Adrenal gland (tissue), 12 donors: ENCODE measurements around the gene MOV10. TPM values are rescaled to one million over a fixed set of nuclear protein-coding genes. Genes with fewer than 3 reads are reported as not detected.

ENCODE experiments used
- DNase-seq, 7 donors: peaks; one replicate each; pipeline ENCODE4 v3.0.0-alpha.2; 2019 to 2020
- H3K27ac ChIP-seq, 5 donors: fragments of 200-600 bp; sonication (generic) in 4 of 5; 1 replicate in 3 of 5; 2 replicates in 2 of 5; pipeline versions ENCODE4 v1.5.1 to v1.8.0; 2016 to 2020; ENCODE audit warnings: mild to moderate bottlenecking in 1 of 5
- H3K27me3 ChIP-seq: fragments of 200-600 bp; 2 replicates; pipeline ENCODE4 v1.8.0; 2021
- H3K36me3 ChIP-seq, 2 donors: fragments of 200-600 bp; replicated peaks in 1 of 2; 1 replicate in 1 of 2; 2 replicates in 1 of 2; pipeline versions ENCODE4 v1.5.1 to v1.8.0; 2018 to 2022
- H3K4me1 ChIP-seq, 2 donors: fragments of 200-600 bp; replicated peaks in 1 of 2; 1 replicate in 1 of 2; 2 replicates in 1 of 2; pipeline versions ENCODE4 v1.5.1 to v1.8.0; 2018 to 2021
- H3K4me3 ChIP-seq, 4 donors: fragments of 200-600 bp; sonication (generic) in 3 of 4; one replicate each; pipeline ENCODE4 v1.5.1; 2016 to 2018
- H3K9me3 ChIP-seq, 3 donors: fragments of 200-600 bp; sonication (generic) in 1 of 3; replicated peaks in 1 of 3; 1 replicate in 2 of 3; 2 replicates in 1 of 3; pipeline versions ENCODE4 v1.5.1 to v1.8.0; 2016 to 2021
- CTCF ChIP-seq, 6 experiments: fragments of 450-650 bp in 4 of 6; fragments of 200-600 bp in 2 of 6; sonication (generic) in 1 of 6; IDR thresholded peaks; 1 replicate in 5 of 6; 2 replicates in 1 of 6; pipeline versions ENCODE4 v1.5.1 to v1.8.0; 2016 to 2021; ENCODE audit warnings: antibody characterized with exemption in 6 of 6, mild to moderate bottlenecking in 2 of 6, moderate library complexity in 1 of 6
- POLR2A ChIP-seq, 2 donors: fragments of 450-650 bp; IDR thresholded peaks; one replicate each; pipeline ENCODE4 v1.6.1; 2017; ENCODE audit warnings: antibody characterized with exemption in 2 of 2, mild to moderate bottlenecking in 2 of 2, moderate library complexity in 1 of 2
- WGBS, 4 donors: extraction: QIAGEN DNeasy Blood & Tissue Kit in 2 of 4; methylation state at CpG; one replicate each; pipeline versions ENCODE4 v1.1.5 to v1.1.7; 2013 to 2017; 5-methylcytosine and 5-hydroxymethylcytosine counted together
- intact Hi-C, 2 donors: fragments of 100-400 bp; cut with DNase I; formaldehyde crosslinking; loops; one replicate each; pipeline versions ENCODE4 v1.14.1 to v1.15.0; 2022 to 2023
- polyA plus RNA-seq, 3 donors: library from polyadenylated mRNA; stranded (reverse); fragments of 200-250 nt in 2 of 3; fragments of 350-450 nt in 1 of 3; fragmentation: Illumina TruSeq in 1 of 3; extraction: RNeasy Lipid Tissue Mini Kit (QIAGEN cat#74804) in 1 of 3; gene quantifications; one replicate each; pipeline ENCODE4 v1.2.3, GENCODE V29; 2013 to 2014
- total RNA-seq, 9 donors: library from RNA; depleted of rRNA in 4 of 9; stranded (reverse); fragments of >200 nt in 4 of 9; fragments of 120-200 nt in 1 of 9; fragmentation: NEBNext Ultra II Directional in 1 of 9; extraction: Animal tissue kit (Norgen Biotek cat#: 25700) in 1 of 9; gene quantifications; one replicate each; pipeline versions ENCODE4 v1.1.0 to v1.2.4, GENCODE V29; 2013 to 2023
- donor health status: healthy with polysubstance abuse.
- donor health status: Bipolar disorder and iron deficiency.
- donor health status: DM: yes; HTN: yes; CAD: no.
- donor health status: DM: no; HTN: no; CAD: no.
- donor health status: DM: no; HTN: no; CAD: no.
- donor health status: DM: yes; HTN: yes; CAD: no.

MOV10 gene
- total and polyA plus RNA-seq, 12 donors: 39.1 to 372 (median 70.5) TPM

- 83 to 94% (median 89%) methylated on average over 5 of the region's 5 CpGs for WGBS, 4 donors
- Histone ChIP-seq H3K4me3 (no peak overlapping the region), H3K27me3 (no peaks in the 10 kb centered on the region), H3K4me1 (peaks cover 0 to 24% of the 10 kb centered on the region in 2 donors), H3K36me3 (peaks cover 0 to 15% of the 10 kb centered on the region in 2 donors), H3K9me3 (no peaks in the 10 kb centered on the region), H3K27ac (no peak overlapping the region)
- no peak for DNase-seq
- intact Hi-C loops: no loop called here
- no peak for TF ChIP-seq CTCF (IDR thresholded peaks at IDR 0.05)
- no peak for TF ChIP-seq POLR2A (IDR thresholded peaks at IDR 0.05)
These were observed 11.5 kb downstream of the MOV10 start for GRCh38 chr1:112685913-112686312.

- intact Hi-C loops: no loop called here
These were observed 12.0 kb downstream of the MOV10 start for GRCh38 chr1:112686417-112686816.

GRCh38 chr1:112686835-112687234, 12.4 kb downstream of the MOV10 start:
- H3K9me3 ChIP-seq: no peaks in the 10 kb centered on the region
- no peak overlapping the region for H3K27ac ChIP-seq
- H3K36me3 ChIP-seq: peaks cover 0 to 24% of the 10 kb centered on the region in 2 donors
- TF ChIP-seq CTCF (IDR thresholded peaks at IDR 0.05) (no peak), POLR2A (IDR thresholded peaks at IDR 0.05) (no peak)
- no peak overlapping the region for H3K4me3 ChIP-seq
- H3K4me1 ChIP-seq: peaks cover 0 to 24% of the 10 kb centered on the region in 2 donors
- no peaks in the 10 kb centered on the region for H3K27me3 ChIP-seq
- no peak for DNase-seq
- intact Hi-C loops: no loop called here
- WGBS, 4 donors: 93 to 98% (median 96%) methylated on average over 4 of the region's 4 CpGs

More at GRCh38 chr1:112686417-112686816, 12.0 kb downstream of the MOV10 start:
- H3K27me3 ChIP-seq: no peaks in the 10 kb centered on the region
- no peak overlapping the region for H3K27ac ChIP-seq
- WGBS, 4 donors: 31 to 56% (median 39%) methylated on average over 3 of the region's 3 CpGs
- DNase-seq: no peak
- peaks cover 0 to 19% of the 10 kb centered on the region in 2 donors for H3K36me3 ChIP-seq
- peaks cover 0 to 24% of the 10 kb centered on the region in 2 donors for H3K4me1 ChIP-seq
- H3K9me3 ChIP-seq: no peaks in the 10 kb centered on the region
- H3K4me3 ChIP-seq: no peak overlapping the region
- TF ChIP-seq CTCF (IDR thresholded peaks at IDR 0.05) (no peak), POLR2A (IDR thresholded peaks at IDR 0.05) (no peak)

GRCh38 chr1:112687361-112687760, 12.9 kb downstream of the MOV10 start:
- no peak for DNase-seq
- intact Hi-C loops: no loop called here
- WGBS, 4 donors: 83 to 92% (median 88%) methylated on average over 4 of the region's 4 CpGs
- H3K4me3 ChIP-seq: no peak overlapping the region
- peaks cover 0 to 24% of the 10 kb centered on the region in 2 donors for H3K4me1 ChIP-seq
- TF ChIP-seq CTCF (IDR thresholded peaks at IDR 0.05) (no peak), POLR2A (IDR thresholded peaks at IDR 0.05) (no peak)
- peak overlapping the region in 1 of 5 donors; percentile 63 for H3K27ac ChIP-seq
- peaks cover 0 to 29% of the 10 kb centered on the region in 2 donors for H3K36me3 ChIP-seq
- H3K27me3 ChIP-seq: no peaks in the 10 kb centered on the region
- no peaks in the 10 kb centered on the region for H3K9me3 ChIP-seq
